PC-9 (cell line): ENCODE data around the gene PLA2G4D. TPM values are rescaled to one million over a fixed set of nuclear protein-coding genes. Genes with fewer than 3 reads are reported as not detected.

ENCODE experiments used
- BruUV-seq: library from RNA; stranded (reverse); fragments of 400-500 nt; replicated peaks from 2 replicates; lab custom pipeline; 2021; lab: Mats Ljungman, UMichigan
- CTCF ChIA-PET: fragments of 300-600 bp; sonication (Branson Sonifier 250); formaldehyde crosslinking; loops from one replicate; lab custom pipeline; 2022; ENCODE audit warnings: antibody characterized with exemption; lab: Charles Lee
- POLR2A ChIA-PET: fragments of 300-600 bp; sonication (Branson Sonifier 250); formaldehyde crosslinking; loops from one replicate; lab custom pipeline; 2022; ENCODE audit warnings: antibody characterized with exemption; ENCODE audit not compliant: unreplicated experiment; lab: Charles Lee
- DNase-seq, 2 experiments: peaks; one replicate each; pipeline versions ENCODE4 v3.0.0 to v3.0.0-alpha.2; 2015 to 2022; ENCODE audit warnings: mixed read lengths in 1 of 2
- H2AFZ ChIP-seq: fragments of 200-600 bp; sonication (generic); 2 replicates; pipeline ENCODE4 v1.8.1; 2017; ENCODE audit warnings: antibody characterized with exemption
- H3F3A ChIP-seq: fragments of 200-600 bp; sonication (generic); 2 replicates; pipeline ENCODE4 v1.8.1; 2017; ENCODE audit warnings: antibody characterized with exemption, mild to moderate bottlenecking, low read depth; ENCODE audit not compliant: insufficient read depth
- H3K27ac ChIP-seq: fragments of 200-600 bp; sonication (generic); 2 replicates; pipeline ENCODE4 v1.6.1; 2016; ENCODE audit warnings: mixed run types
- H3K27me3 ChIP-seq: fragments of 200-600 bp; sonication (generic); 2 replicates; pipeline ENCODE4 v1.6.1; 2016; ENCODE audit warnings: low read depth, mixed run types; ENCODE audit not compliant: insufficient read depth
- H3K36me3 ChIP-seq: fragments of 200-600 bp; sonication (generic); 2 replicates; pipeline ENCODE4 v1.6.1; 2016; ENCODE audit warnings: low read depth, mixed run types
- H3K4me1 ChIP-seq: fragments of 200-600 bp; sonication (generic); replicated peaks from 2 replicates; pipeline ENCODE4 v1.6.1; 2016; ENCODE audit warnings: mixed run types; ENCODE audit not compliant: insufficient read depth
- H3K4me2 ChIP-seq: fragments of 200-600 bp; sonication (generic); 2 replicates; pipeline ENCODE4 v1.6.1; 2017; ENCODE audit warnings: mixed run types
- H3K4me3 ChIP-seq: fragments of 200-600 bp; sonication (generic); 2 replicates; pipeline ENCODE4 v1.6.1; 2016; ENCODE audit warnings: mixed run types
- H3K79me2 ChIP-seq: fragments of 200-600 bp; sonication (generic); 2 replicates; pipeline ENCODE4 v1.6.1; 2017; ENCODE audit warnings: low read depth, mixed run types
- H3K9me2 ChIP-seq: fragments of 200-600 bp; sonication (generic); 2 replicates; pipeline ENCODE4 v1.8.1; 2017; ENCODE audit warnings: mild to moderate bottlenecking; ENCODE audit not compliant: insufficient read depth
- H3K9me3 ChIP-seq: fragments of 200-600 bp; sonication (generic); 2 replicates; pipeline ENCODE4 v1.8.1; 2016; ENCODE audit warnings: low read depth; ENCODE audit not compliant: insufficient read depth
- H4K20me1 ChIP-seq: fragments of 200-600 bp; sonication (generic); 2 replicates; pipeline ENCODE4 v1.8.1; 2017; ENCODE audit not compliant: insufficient read depth
- CTCF ChIP-seq: fragments of 200-600 bp; sonication (generic); conservative IDR thresholded peaks from 2 replicates; pipeline ENCODE4 v1.6.1; 2017; ENCODE audit warnings: mixed run types, antibody characterized with exemption, mild to moderate bottlenecking, moderate library complexity
- EZH2 ChIP-seq: fragments of 200-600 bp; sonication (generic); IDR thresholded peaks from 2 replicates; pipeline ENCODE4 v1.8.0; 2017; ENCODE audit warnings: antibody characterized with exemption, low read depth
- intact Hi-C: fragments of 100-400 bp; cut with micrococcal nuclease; formaldehyde crosslinking; loops from one replicate; pipeline ENCODE4 v1.10.0; 2022; ENCODE audit not compliant: unreplicated experiment
- total RNA-seq: library from RNA; stranded (reverse); gene quantifications from 2 replicates; pipeline ENCODE4 v1.2.3, GENCODE V29; 2021

PLA2G4D gene
- total RNA-seq, 1 experiment from 2014 or later, result 0.90 TPM

GRCh38 chr15:42065468-42065867, 28.9 kb downstream of the PLA2G4D start:
- DNase-seq, result no peak
- intact Hi-C loops, result loop anchor here (5.0 kb wide), 1 partner anchor 407 kb away; no protein-coding TSS in a partner anchor
- H3K4me1 ChIP-seq, result no peaks in the 10 kb centered on the region
- H2AFZ ChIP-seq, result no peak overlapping the region
- H3K36me3 ChIP-seq, result no peaks in the 10 kb centered on the region
- no peak overlapping the region for H3K27ac ChIP-seq
- H3K4me3 ChIP-seq, result no peak overlapping the region
- TF ChIP-seq CTCF (no peak), EZH2 (no peak)
- ChIA-PET CTCF (no interaction called here), POLR2A (no interaction called here)
- H3K27me3 ChIP-seq, result no peaks in the 10 kb centered on the region
- no peaks in the 10 kb centered on the region for H3K79me2 ChIP-seq
- no peaks in the 10 kb centered on the region for H3K9me3 ChIP-seq
- no peaks in the 10 kb centered on the region for H3K9me2 ChIP-seq
- no peak overlapping the region for H3K4me2 ChIP-seq
- no peaks in the 10 kb centered on the region for H4K20me1 ChIP-seq
- H3F3A ChIP-seq, result 0 out of 2 replicates have a peak, but pooled peaks cover 4% of the 10 kb centered on the region
- no TSS peak for BruUV-seq

- POLR2A ChIA-PET, result no interaction called here
- H3K36me3 ChIP-seq, result no peaks in the 10 kb centered on the region
- H2AFZ ChIP-seq, result no peak overlapping the region
- no peaks in the 10 kb centered on the region for H3K4me1 ChIP-seq
- CTCF ChIA-PET, result no interaction called here
- H3K27me3 ChIP-seq, result no peaks in the 10 kb centered on the region
- no peaks in the 10 kb centered on the region for H4K20me1 ChIP-seq
- H3F3A ChIP-seq, result 0 out of 2 replicates have a peak, but pooled peaks cover 4% of the 10 kb centered on the region
- H3K9me2 ChIP-seq, result no peaks in the 10 kb centered on the region
- H3K27ac ChIP-seq, result no peak overlapping the region
- H3K79me2 ChIP-seq, result no peaks in the 10 kb centered on the region
- no peak for DNase-seq
- H3K4me2 ChIP-seq, result no peak overlapping the region
- no peak overlapping the region for H3K4me3 ChIP-seq
- intact Hi-C loops, result loop anchor here (5.0 kb wide), 1 partner anchor 407 kb away; no protein-coding TSS in a partner anchor
- TF ChIP-seq CTCF (no peak), EZH2 (no peak)
- no TSS peak for BruUV-seq
- no peaks in the 10 kb centered on the region for H3K9me3 ChIP-seq
Observed at GRCh38 chr15:42065033-42065432, 29.3 kb downstream of the PLA2G4D start.

- Histone ChIP-seq H3K79me2 (no peaks in the 10 kb centered on the region), H3F3A (0 out of 2 replicates have a peak, but pooled peaks cover 4% of the 10 kb centered on the region), H3K4me2 (no peak overlapping the region), H4K20me1 (no peaks in the 10 kb centered on the region), H3K36me3 (no peaks in the 10 kb centered on the region), H3K4me1 (no peaks in the 10 kb centered on the region), H2AFZ (no peak overlapping the region), H3K9me2 (no peaks in the 10 kb centered on the region), H3K27me3 (no peaks in the 10 kb centered on the region), H3K9me3 (no peaks in the 10 kb centered on the region), H3K4me3 (no peak overlapping the region), H3K27ac (no peak overlapping the region)
- intact Hi-C loops, result no loop called here
- CTCF ChIA-PET, result interaction anchor here (1.7 kb wide), 1 partner anchor 20 kb away, joined by 4 read pairs; no protein-coding TSS in a partner anchor
- no peak for TF ChIP-seq EZH2
- TF ChIP-seq CTCF, result no peak
- no TSS peak for BruUV-seq
- POLR2A ChIA-PET, result no interaction called here
- DNase-seq, result no peak
Observed at GRCh38 chr15:42064271-42064670, 30.1 kb downstream of the PLA2G4D start.
